CD14-positive monocyte (primary cell): ENCODE measurements around the gene RASAL2. TPM values are rescaled to one million over a fixed set of nuclear protein-coding genes. Genes with fewer than 3 reads are reported as not detected.

Experiments
- DNase-seq, 3 donors: peaks; one replicate each; pipeline ENCODE4 v3.0.0-alpha.2; 2011 to 2022
- H2AFZ ChIP-seq: 2 replicates; pipeline ENCODE4 v1.6.0; 2012; ENCODE audit warnings: mild to moderate bottlenecking, low read depth, low read length, inconsistent platforms; ENCODE audit not compliant: insufficient read depth, poor library complexity, severe bottlenecking
- H3K27ac ChIP-seq, 2 donors: 1 replicate in 1 of 2; 2 replicates in 1 of 2; pipeline ENCODE4 v1.5.1; 2012 to 2013; ENCODE audit warnings: low read length in 2 of 2, control low read depth in 1 of 2, inconsistent platforms in 1 of 2, low read depth in 1 of 2, mild to moderate bottlenecking in 1 of 2
- H3K27me3 ChIP-seq, 2 donors: one replicate each; pipeline versions ENCODE4 v1.6.0 to v1.6.1; 2011 to 2013; ENCODE audit warnings: low read length in 2 of 2; ENCODE audit not compliant: control insufficient read depth in 2 of 2, insufficient read depth in 2 of 2
- H3K36me3 ChIP-seq, 2 donors: replicated peaks in 1 of 2; 1 replicate in 1 of 2; 2 replicates in 1 of 2; pipeline versions ENCODE4 v1.5.1 to v1.6.1; 2012 to 2013; ENCODE audit warnings: low read length in 2 of 2, control low read depth in 1 of 2, inconsistent platforms in 1 of 2, mild to moderate bottlenecking in 1 of 2; ENCODE audit not compliant: insufficient read depth in 2 of 2, control insufficient read depth in 1 of 2
- H3K4me1 ChIP-seq, 2 donors: 1 replicate in 1 of 2; 2 replicates in 1 of 2; pipeline versions ENCODE4 v1.5.1 to v1.6.1; 2012 to 2013; ENCODE audit warnings: low read length in 2 of 2, control low read depth in 1 of 2, inconsistent platforms in 1 of 2, mild to moderate bottlenecking in 1 of 2, moderate library complexity in 1 of 2; ENCODE audit not compliant: insufficient read depth in 2 of 2, control insufficient read depth in 1 of 2
- H3K4me2 ChIP-seq: replicated peaks from 2 replicates; pipeline ENCODE3; 2012; ENCODE audit warnings: low read length, moderate library complexity, mild to moderate bottlenecking; ENCODE audit not compliant: poor library complexity, severe bottlenecking; ENCODE audit errors: extremely low read depth
- H3K4me3 ChIP-seq, 3 experiments: fragments of 200-600 bp in 1 of 3; sonication (generic) in 1 of 3; replicated peaks in 1 of 3; 1 replicate in 2 of 3; 2 replicates in 1 of 3; pipeline ENCODE4 v1.5.1; 2011 to 2013; ENCODE audit warnings: low read length in 3 of 3, mild to moderate bottlenecking in 3 of 3, control low read depth in 2 of 3, low read depth in 2 of 3, inconsistent platforms in 1 of 3, moderate library complexity in 1 of 3
- H3K79me2 ChIP-seq: 2 replicates; pipeline ENCODE4 v1.6.0; 2012; ENCODE audit warnings: mild to moderate bottlenecking, control low read depth, inconsistent platforms, low read length, moderate library complexity; ENCODE audit not compliant: insufficient read depth
- H3K9ac ChIP-seq: 2 replicates; pipeline ENCODE4 v1.6.0; 2017; ENCODE audit warnings: low read length, mild to moderate bottlenecking; ENCODE audit not compliant: insufficient read depth, poor library complexity, severe bottlenecking
- H3K9me3 ChIP-seq, 2 donors: replicated peaks in 1 of 2; 1 replicate in 1 of 2; 2 replicates in 1 of 2; pipeline versions ENCODE4 v1.5.1 to v1.6.1; 2012 to 2013; ENCODE audit warnings: low read length in 2 of 2, control low read depth in 1 of 2; ENCODE audit not compliant: control insufficient read depth in 1 of 2, insufficient read depth in 1 of 2
- H4K20me1 ChIP-seq: 2 replicates; pipeline ENCODE4 v1.6.0; 2012; ENCODE audit warnings: mild to moderate bottlenecking, low read length, control low read depth, moderate library complexity; ENCODE audit not compliant: insufficient read depth
- H3K27ac Mint-ChIP-seq, 7 donors: one replicate each; pipeline ENCODE4 v1.8.0; 2020; ENCODE audit warnings: mild to moderate bottlenecking in 7 of 7, mixed read lengths in 7 of 7, moderate library complexity in 6 of 7, inconsistent platforms in 2 of 7
- H3K27me3 Mint-ChIP-seq, 3 donors: one replicate each; pipeline ENCODE4 v1.8.0; 2021 to 2022; ENCODE audit warnings: low read depth in 3 of 3, mild to moderate bottlenecking in 3 of 3, mixed read lengths in 3 of 3, moderate library complexity in 3 of 3, inconsistent platforms in 1 of 3
- H3K36me3 Mint-ChIP-seq, 2 donors: one replicate each; pipeline ENCODE4 v1.8.0; 2020; ENCODE audit warnings: mixed read lengths in 2 of 2, inconsistent platforms in 1 of 2, mild to moderate bottlenecking in 1 of 2
- H3K4me1 Mint-ChIP-seq: one replicate; pipeline ENCODE4 v1.8.0; 2020; ENCODE audit warnings: mild to moderate bottlenecking, mixed read lengths
- H3K4me3 Mint-ChIP-seq, 2 donors: one replicate each; pipeline ENCODE4 v1.8.0; 2020; ENCODE audit warnings: mild to moderate bottlenecking in 2 of 2, mixed read lengths in 2 of 2, moderate library complexity in 1 of 2
- H3K9me3 Mint-ChIP-seq, 7 donors: one replicate each; pipeline ENCODE4 v1.8.0; 2020 to 2022; ENCODE audit warnings: mixed read lengths in 7 of 7, mild to moderate bottlenecking in 6 of 7, moderate library complexity in 6 of 7, inconsistent platforms in 2 of 7
- WGBS: methylation state at CpG from one replicate; pipeline ENCODE4 v1.1.5; 2013; ENCODE audit warnings: missing lambda C conversion rate; ENCODE audit not compliant: insufficient coverage; 5-methylcytosine and 5-hydroxymethylcytosine counted together
- intact Hi-C, 2 donors: fragments of 100-400 bp; cut with micrococcal nuclease; formaldehyde crosslinking; loops; one replicate each; pipeline versions ENCODE4 v1.15.0 to v1.15.1; 2023
- polyA plus RNA-seq, 3 donors: library from polyadenylated mRNA; depleted of rRNA in 1 of 3; unstranded in 2 of 3; stranded (reverse) in 1 of 3; fragments of 300-500 nt in 2 of 3; fragments of >200 nt in 1 of 3; fragmentation: Illumina TruSeq in 2 of 3; gene quantifications; 1 replicate in 2 of 3; 2 replicates in 1 of 3; pipeline ENCODE4 v1.2.3, GENCODE V29; 2012 to 2021
- TF ChIP-seq, protein P1 (sequence below): fragments of 200-600 bp; IDR thresholded peaks from one replicate; pipeline ENCODE4 v1.8.0; 2022; ENCODE audit warnings: antibody characterized with exemption, mild to moderate bottlenecking

Gene RASAL2
- polyA plus RNA-seq, 3 donors, result 0.15 to 1.00 (median 0.63) TPM

DNA sequence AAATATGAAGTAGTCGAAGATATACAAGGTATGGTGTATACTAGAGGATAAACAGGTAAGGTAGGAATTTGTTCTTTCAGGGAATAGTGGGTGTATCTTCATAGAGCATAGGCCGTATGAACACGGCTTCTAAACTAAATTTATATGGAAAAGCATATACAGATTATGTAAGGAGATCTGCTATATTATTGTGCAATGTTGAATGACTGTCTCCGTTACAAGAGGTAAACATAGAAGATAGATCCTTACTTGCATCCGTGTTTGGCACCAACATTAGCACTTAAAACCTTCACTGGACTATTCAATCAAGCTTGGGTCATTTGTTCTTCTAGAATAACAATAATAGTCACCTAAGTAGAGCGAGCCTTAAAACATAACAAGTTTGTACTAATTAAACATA lies 357.0 kb downstream of the RASAL2 start:
- Histone ChIP-seq H4K20me1 (no peaks in the 10 kb centered on the region), H3K9ac (no peak overlapping the region), H3K4me2 (no peak overlapping the region), H3K27me3 (no peaks in the 10 kb centered on the region), H3K36me3 (no peaks in the 10 kb centered on the region), H3K9me3 (no peaks in the 10 kb centered on the region), H3K4me3 (no peak overlapping the region), H2AFZ (no peak overlapping the region), H3K27ac (no peak overlapping the region), H3K4me1 (no peaks in the 10 kb centered on the region), H3K79me2 (no peaks in the 10 kb centered on the region)
- TF ChIP-seq, protein P1, sequence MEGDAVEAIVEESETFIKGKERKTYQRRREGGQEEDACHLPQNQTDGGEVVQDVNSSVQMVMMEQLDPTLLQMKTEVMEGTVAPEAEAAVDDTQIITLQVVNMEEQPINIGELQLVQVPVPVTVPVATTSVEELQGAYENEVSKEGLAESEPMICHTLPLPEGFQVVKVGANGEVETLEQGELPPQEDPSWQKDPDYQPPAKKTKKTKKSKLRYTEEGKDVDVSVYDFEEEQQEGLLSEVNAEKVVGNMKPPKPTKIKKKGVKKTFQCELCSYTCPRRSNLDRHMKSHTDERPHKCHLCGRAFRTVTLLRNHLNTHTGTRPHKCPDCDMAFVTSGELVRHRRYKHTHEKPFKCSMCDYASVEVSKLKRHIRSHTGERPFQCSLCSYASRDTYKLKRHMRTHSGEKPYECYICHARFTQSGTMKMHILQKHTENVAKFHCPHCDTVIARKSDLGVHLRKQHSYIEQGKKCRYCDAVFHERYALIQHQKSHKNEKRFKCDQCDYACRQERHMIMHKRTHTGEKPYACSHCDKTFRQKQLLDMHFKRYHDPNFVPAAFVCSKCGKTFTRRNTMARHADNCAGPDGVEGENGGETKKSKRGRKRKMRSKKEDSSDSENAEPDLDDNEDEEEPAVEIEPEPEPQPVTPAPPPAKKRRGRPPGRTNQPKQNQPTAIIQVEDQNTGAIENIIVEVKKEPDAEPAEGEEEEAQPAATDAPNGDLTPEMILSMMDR, result no peak
- H3K4me1 Mint-ChIP-seq, result no peaks in the 10 kb centered on the region
- 83% methylated on average over 1 of the region's 6 CpGs for WGBS
- no peaks in the 10 kb centered on the region for H3K36me3 Mint-ChIP-seq
- intact Hi-C loops, result no loop called here
- no peak for DNase-seq
- H3K4me3 Mint-ChIP-seq, result no peak overlapping the region
- H3K27me3 Mint-ChIP-seq, result no peaks in the 10 kb centered on the region
- H3K9me3 Mint-ChIP-seq, result peaks cover 0 to 2% (median 0%) of the 10 kb centered on the region in 7 donors
- no peak overlapping the region for H3K27ac Mint-ChIP-seq

DNA sequence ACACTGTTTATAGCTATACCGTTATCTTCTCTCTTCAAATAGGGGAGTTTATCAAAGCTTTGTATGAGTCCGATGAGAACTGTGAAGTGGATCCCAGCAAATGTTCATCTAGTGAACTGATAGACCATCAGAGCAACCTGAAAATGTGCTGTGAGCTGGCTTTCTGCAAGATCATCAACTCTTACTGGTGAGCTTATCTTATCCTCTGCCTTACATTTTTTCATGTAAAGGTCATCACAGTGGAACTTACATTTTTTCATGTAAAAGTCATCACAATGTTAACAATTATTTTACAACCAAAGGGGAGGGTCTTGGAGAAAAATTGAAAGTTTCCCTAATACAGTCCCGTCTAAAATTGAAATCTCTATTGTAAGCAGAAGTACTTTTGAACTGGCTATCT lies 357.6 kb downstream of the RASAL2 start:
- peaks cover 0 to 2% (median 0%) of the 10 kb centered on the region in 7 donors for H3K9me3 Mint-ChIP-seq
- H3K9ac ChIP-seq, result no peak overlapping the region
- no peaks in the 10 kb centered on the region for H3K27me3 ChIP-seq
- no peak overlapping the region for H3K4me3 Mint-ChIP-seq
- WGBS, result no CpG with 5 or more reads among the region's 3 CpGs
- H3K4me2 ChIP-seq, result no peak overlapping the region
- no peaks in the 10 kb centered on the region for H3K79me2 ChIP-seq
- no peak overlapping the region for H3K27ac ChIP-seq
- no peak overlapping the region for H3K4me3 ChIP-seq
- no peak for DNase-seq
- intact Hi-C loops, result no loop called here
- H3K36me3 ChIP-seq, result no peaks in the 10 kb centered on the region
- no peaks in the 10 kb centered on the region for H3K36me3 Mint-ChIP-seq
- H3K27ac Mint-ChIP-seq, result no peak overlapping the region
- H3K4me1 ChIP-seq, result no peaks in the 10 kb centered on the region
- no peaks in the 10 kb centered on the region for H3K4me1 Mint-ChIP-seq
- H3K9me3 ChIP-seq, result no peaks in the 10 kb centered on the region
- H3K27me3 Mint-ChIP-seq, result no peaks in the 10 kb centered on the region
- TF ChIP-seq, protein P1, result no peak
- H4K20me1 ChIP-seq, result no peaks in the 10 kb centered on the region
- H2AFZ ChIP-seq, result no peak overlapping the region
